Mesendoderm (in vitro differentiated cells): ENCODE data around the gene PTCRA.
"Not testable (repeated sequence)": the region's sequence is repeated elsewhere in the genome, so short reads cannot be mapped to it uniquely, and the experiment has no call there.

Experiments used
- DNase-seq: peaks from one replicate; pipeline ENCODE4 v3.0.0; 2013
- H2AK5ac ChIP-seq: 2 replicates; pipeline ENCODE4 v1.6.1; 2013; ENCODE audit warnings: low read length, inconsistent platforms
- H2BK120ac ChIP-seq: 2 replicates; pipeline ENCODE4 v1.6.1; 2013; ENCODE audit warnings: low read depth, mild to moderate bottlenecking, low read length, moderate library complexity, mixed read lengths
- H2BK15ac ChIP-seq: replicated peaks from 2 replicates; pipeline ENCODE4 v1.6.1; 2013; ENCODE audit warnings: low read depth, mild to moderate bottlenecking, moderate library complexity
- H2BK5ac ChIP-seq: 2 replicates; pipeline ENCODE4 v1.6.1; 2013; ENCODE audit warnings: low read length, inconsistent platforms
- H3K18ac ChIP-seq: 2 replicates; pipeline ENCODE4 v1.6.1; 2013; ENCODE audit warnings: mild to moderate bottlenecking, low read length, mixed read lengths
- H3K23ac ChIP-seq: one replicate; pipeline ENCODE4 v1.6.1; 2013; ENCODE audit warnings: low read length
- H3K27ac ChIP-seq: 2 replicates; pipeline ENCODE4 v1.5.1; 2013; ENCODE audit warnings: low read depth, mild to moderate bottlenecking, inconsistent platforms, low read length, moderate library complexity
- H3K27me3 ChIP-seq: 2 replicates; pipeline ENCODE4 v1.6.1; 2013; ENCODE audit warnings: low read length, control low read depth, mild to moderate bottlenecking, inconsistent platforms; ENCODE audit not compliant: insufficient read depth, poor library complexity
- H3K36me3 ChIP-seq: 2 replicates; pipeline ENCODE4 v1.6.1; 2013; ENCODE audit warnings: low read length, inconsistent platforms; ENCODE audit not compliant: control insufficient read depth, insufficient read depth
- H3K4ac ChIP-seq: one replicate; pipeline ENCODE4 v1.6.1; 2013; ENCODE audit warnings: low read depth, mild to moderate bottlenecking, low read length, moderate library complexity
- H3K4me1 ChIP-seq: 2 replicates; pipeline ENCODE4 v1.6.1; 2013; ENCODE audit warnings: low read depth, low read length, inconsistent platforms; ENCODE audit not compliant: control insufficient read depth
- H3K4me2 ChIP-seq: 2 replicates; pipeline ENCODE4 v1.6.1; 2013; ENCODE audit warnings: low read length
- H3K4me3 ChIP-seq: 2 replicates; pipeline ENCODE4 v1.5.1; 2013; ENCODE audit warnings: mild to moderate bottlenecking, low read length
- H3K56ac ChIP-seq: one replicate; pipeline ENCODE4 v1.6.1; 2013; ENCODE audit warnings: low read length
- H3K79me1 ChIP-seq: 2 replicates; pipeline ENCODE4 v1.6.1; 2013; ENCODE audit warnings: low read length, inconsistent platforms
- H3K79me2 ChIP-seq: 2 replicates; pipeline ENCODE4 v1.6.1; 2013; ENCODE audit warnings: mild to moderate bottlenecking, low read length; ENCODE audit not compliant: control insufficient read depth, insufficient read depth
- H3K9ac ChIP-seq: 2 replicates; pipeline ENCODE4 v1.6.1; 2013; ENCODE audit warnings: low read length, inconsistent platforms
- H4K5ac ChIP-seq: one replicate; pipeline ENCODE4 v1.6.1; 2013; ENCODE audit warnings: low read length
- H4K8ac ChIP-seq: one replicate; pipeline ENCODE4 v1.6.1; 2013; ENCODE audit warnings: low read depth, mild to moderate bottlenecking, control low read depth, low read length, moderate library complexity
- WGBS: extraction: QIAGEN DNeasy Blood & Tissue Kit; methylation state at CpG from one replicate; pipeline ENCODE4 v1.1.7; 2013; ENCODE audit warnings: low lambda C conversion rate, missing lambda C conversion rate; ENCODE audit not compliant: insufficient coverage; ENCODE audit errors: extremely low coverage; 5-methylcytosine and 5-hydroxymethylcytosine counted together

The PTCRA gene

DNA sequence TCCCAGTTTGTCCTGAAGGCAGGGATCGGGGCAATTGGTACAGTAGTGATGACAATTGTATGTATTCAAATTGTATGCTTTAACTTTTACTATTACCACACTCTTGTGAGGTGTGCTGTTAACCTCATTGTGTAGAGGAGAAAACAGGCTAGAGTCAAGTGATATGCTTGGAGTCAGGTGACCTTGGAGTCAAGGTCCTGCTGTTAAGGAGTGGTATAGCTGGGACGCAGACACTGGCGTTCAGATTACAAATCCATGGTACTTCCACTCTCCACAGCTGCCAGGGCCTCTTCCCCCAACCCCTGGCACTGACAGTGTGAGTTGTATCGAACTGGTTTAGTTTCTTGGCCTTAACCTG lies 23.9 kb downstream of the PTCRA start:
- Histone ChIP-seq H3K4me2 (no peak overlapping the region), H2BK120ac (no peak overlapping the region), H3K27me3 (no peaks in the 10 kb centered on the region), H4K5ac (no peak overlapping the region), H3K79me1 (peaks cover 1% of the 10 kb centered on the region), H3K18ac (no peak overlapping the region), H3K23ac (no peak overlapping the region), H3K56ac (no peak overlapping the region), H4K8ac (no peak overlapping the region), H3K4me1 (no peaks in the 10 kb centered on the region), H3K4me3 (no peak overlapping the region), H3K36me3 (peaks cover 4% of the 10 kb centered on the region), H3K79me2 (no peaks in the 10 kb centered on the region), H2BK5ac (no peak overlapping the region), H3K27ac (no peak overlapping the region), H2AK5ac (no peak overlapping the region), H3K4ac (no peak overlapping the region), H3K9ac (no peak overlapping the region), H2BK15ac (no peak overlapping the region)
- WGBS = no CpG with 5 or more reads among the region's 4 CpGs
- no peak for DNase-seq

DNA sequence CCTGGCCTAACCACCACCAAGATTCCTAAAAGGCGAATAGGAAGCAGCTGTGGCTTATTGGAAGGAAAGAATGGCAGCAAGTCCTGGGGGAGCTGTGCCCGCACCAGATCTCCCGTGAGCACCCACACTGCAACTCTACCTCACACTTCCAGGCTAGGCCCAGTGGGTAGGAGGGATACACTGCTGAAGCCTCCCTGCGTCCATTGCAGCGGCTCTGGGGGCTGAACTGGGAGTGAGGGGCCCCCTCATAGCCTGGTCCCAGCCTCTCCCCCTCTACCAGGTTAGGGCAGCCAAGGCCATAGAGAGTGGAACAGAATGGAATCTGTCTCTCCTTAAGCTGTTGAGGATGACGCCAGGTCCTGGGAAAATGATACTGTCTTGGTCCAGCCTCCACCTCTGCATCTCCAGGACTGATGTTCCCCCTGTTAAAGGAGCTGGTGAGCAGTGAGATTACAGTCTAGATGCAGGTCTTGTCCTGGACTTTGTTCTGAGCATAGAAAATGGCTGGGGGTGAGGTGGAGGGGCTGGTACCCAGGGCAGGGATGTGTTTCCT lies 24.7 kb downstream of the PTCRA start:
- no CpG with 5 or more reads among the region's 6 CpGs for WGBS
- no peaks in the 10 kb centered on the region for H3K4me1 ChIP-seq
- no peak overlapping the region for H3K27ac ChIP-seq
- no peak overlapping the region for H3K18ac ChIP-seq
- peaks cover 4% of the 10 kb centered on the region for H3K36me3 ChIP-seq
- H4K5ac ChIP-seq = no peak overlapping the region
- H3K79me2 ChIP-seq = no peaks in the 10 kb centered on the region
- H2BK15ac ChIP-seq = no peak overlapping the region
- no peak overlapping the region for H3K56ac ChIP-seq
- no peak overlapping the region for H3K4me2 ChIP-seq
- no peak overlapping the region for H3K4me3 ChIP-seq
- no peaks in the 10 kb centered on the region for H3K27me3 ChIP-seq
- no peak overlapping the region for H3K9ac ChIP-seq
- no peak overlapping the region for H2BK120ac ChIP-seq
- no peak for DNase-seq
- H2BK5ac ChIP-seq = no peak overlapping the region
- no peak overlapping the region for H2AK5ac ChIP-seq
- no peak overlapping the region for H4K8ac ChIP-seq
- H3K23ac ChIP-seq = no peak overlapping the region
- H3K4ac ChIP-seq = no peak overlapping the region
- H3K79me1 ChIP-seq = peaks cover 1% of the 10 kb centered on the region

DNA sequence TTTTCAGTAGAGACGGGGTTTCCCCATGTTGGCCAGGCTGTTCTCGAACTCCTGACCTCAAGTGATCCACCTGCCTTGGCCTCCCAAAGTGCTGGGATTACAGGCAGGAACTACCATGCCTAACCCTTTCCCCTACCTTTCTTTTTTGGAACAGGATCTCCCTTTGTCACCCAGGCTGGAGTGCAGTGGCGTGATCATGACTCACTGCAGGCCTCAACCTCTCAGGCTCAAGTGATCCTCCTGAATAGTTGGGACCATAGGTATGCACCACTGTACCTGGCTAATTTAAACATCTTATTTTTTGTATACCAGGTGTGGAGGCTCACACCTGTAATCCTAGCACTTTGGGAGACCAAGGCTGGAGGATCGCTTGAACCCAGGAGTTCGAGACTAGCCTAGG lies 25.5 kb downstream of the PTCRA start:
- not testable (repeated sequence) for H3K4me2 ChIP-seq, H3K56ac ChIP-seq, H3K79me1 ChIP-seq, H3K4me3 ChIP-seq, H3K27me3 ChIP-seq, H3K18ac ChIP-seq, H4K5ac ChIP-seq, H3K23ac ChIP-seq, H3K4me1 ChIP-seq, H3K79me2 ChIP-seq, H2BK5ac ChIP-seq, DNase-seq, H3K27ac ChIP-seq, H3K36me3 ChIP-seq, H3K9ac ChIP-seq, H2BK15ac ChIP-seq, H3K4ac ChIP-seq, H2AK5ac ChIP-seq, H2BK120ac ChIP-seq, H4K8ac ChIP-seq
- WGBS = no CpG with 5 or more reads among the region's 5 CpGs

DNA sequence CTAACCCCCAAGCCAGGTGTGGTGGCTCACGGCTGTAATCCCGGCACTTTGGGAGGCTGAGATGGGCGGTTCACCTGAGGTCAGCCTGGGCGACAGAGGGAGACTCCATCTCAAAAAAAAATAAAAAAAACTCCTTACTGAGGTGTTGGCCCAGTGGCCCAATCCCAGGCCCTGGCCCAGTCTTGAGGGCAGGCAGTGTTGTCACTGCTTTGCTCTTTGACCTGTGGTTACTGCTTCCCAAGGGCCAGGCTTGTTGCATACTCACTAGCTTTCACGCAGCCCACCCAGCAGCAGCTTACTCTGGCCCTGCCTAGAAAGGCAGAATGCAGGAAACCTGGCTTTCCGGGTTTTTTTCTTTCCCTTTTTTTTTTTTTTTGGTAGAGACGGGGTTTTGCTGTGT lies 26.6 kb downstream of the PTCRA start:
- H4K8ac ChIP-seq = no peak overlapping the region
- no peak overlapping the region for H3K23ac ChIP-seq
- H2BK120ac ChIP-seq = no peak overlapping the region
- no peak overlapping the region for H3K4me2 ChIP-seq
- no peak overlapping the region for H3K9ac ChIP-seq
- H3K4me3 ChIP-seq = no peak overlapping the region
- H3K36me3 ChIP-seq = peaks cover 1% of the 10 kb centered on the region
- H3K18ac ChIP-seq = no peak overlapping the region
- no peaks in the 10 kb centered on the region for H3K4me1 ChIP-seq
- no CpG with 5 or more reads among the region's 7 CpGs for WGBS
- no peak overlapping the region for H2AK5ac ChIP-seq
- H3K79me1 ChIP-seq = no peaks in the 10 kb centered on the region
- no peaks in the 10 kb centered on the region for H3K79me2 ChIP-seq
- H2BK5ac ChIP-seq = no peak overlapping the region
- H3K56ac ChIP-seq = no peak overlapping the region
- no peaks in the 10 kb centered on the region for H3K27me3 ChIP-seq
- H3K4ac ChIP-seq = no peak overlapping the region
- no peak overlapping the region for H2BK15ac ChIP-seq
- DNase-seq = no peak
- no peak overlapping the region for H3K27ac ChIP-seq
- H4K5ac ChIP-seq = no peak overlapping the region

DNA sequence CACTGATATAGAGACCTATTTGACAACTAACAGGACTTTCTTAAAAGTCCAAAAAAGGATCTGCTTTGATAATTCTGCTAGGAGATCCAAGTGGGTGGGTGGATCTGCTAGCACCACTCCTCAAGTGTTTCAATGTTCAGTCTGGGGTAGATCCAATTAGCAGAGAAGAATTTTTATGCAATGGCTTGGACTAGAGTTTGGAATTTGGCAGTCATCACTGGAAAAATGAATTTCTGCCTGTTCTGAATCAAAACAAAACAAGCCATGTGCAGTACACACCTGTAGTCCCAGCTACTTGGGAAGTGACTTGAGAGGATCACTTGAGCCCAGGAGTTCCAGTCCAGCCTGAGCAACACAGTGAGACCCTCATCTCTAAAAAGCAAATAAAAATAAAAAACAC lies 32.1 kb downstream of the PTCRA start:
- Histone ChIP-seq H3K56ac (no peak overlapping the region), H4K8ac (no peak overlapping the region), H3K18ac (no peak overlapping the region), H3K4me3 (no peak overlapping the region), H3K79me2 (no peaks in the 10 kb centered on the region), H3K4me2 (no peak overlapping the region), H2BK5ac (no peak overlapping the region), H3K27me3 (no peaks in the 10 kb centered on the region), H3K79me1 (no peaks in the 10 kb centered on the region), H2AK5ac (no peak overlapping the region), H2BK15ac (no peak overlapping the region), H3K27ac (no peak overlapping the region), H4K5ac (no peak overlapping the region), H3K36me3 (no peaks in the 10 kb centered on the region), H2BK120ac (no peak overlapping the region), H3K9ac (no peak overlapping the region), H3K23ac (no peak overlapping the region), H3K4ac (no peak overlapping the region), H3K4me1 (no peaks in the 10 kb centered on the region)
- no peak for DNase-seq

DNA sequence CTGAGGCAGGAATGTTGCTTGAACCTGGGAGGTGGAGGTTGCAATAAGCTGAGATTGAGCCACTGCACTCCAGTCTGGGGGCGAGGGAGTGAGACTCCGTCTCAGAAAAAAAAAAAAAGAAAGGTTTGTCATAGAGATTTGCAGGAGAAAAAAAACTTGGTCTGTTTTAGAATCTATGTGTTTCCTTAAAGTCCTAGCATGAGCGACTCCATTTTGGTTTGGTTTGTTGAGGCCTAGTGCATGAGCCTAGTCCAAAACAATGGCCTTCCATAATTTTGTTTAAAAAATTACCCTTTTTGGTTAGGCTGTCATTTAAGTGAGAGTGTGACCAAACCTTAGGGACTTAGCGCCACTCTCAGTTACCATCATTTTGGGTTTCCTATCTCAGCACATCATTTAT lies 36.5 kb downstream of the PTCRA start:
- Histone ChIP-seq H3K56ac (no peak overlapping the region), H3K27me3 (no peaks in the 10 kb centered on the region), H3K4me3 (no peak overlapping the region), H3K23ac (no peak overlapping the region), H4K8ac (no peak overlapping the region), H3K4me1 (no peaks in the 10 kb centered on the region), H3K79me2 (no peaks in the 10 kb centered on the region), H2BK120ac (no peak overlapping the region), H3K18ac (no peak overlapping the region), H3K36me3 (no peaks in the 10 kb centered on the region), H2BK15ac (no peak overlapping the region), H2AK5ac (no peak overlapping the region), H3K79me1 (no peaks in the 10 kb centered on the region), H3K27ac (no peak overlapping the region), H4K5ac (no peak overlapping the region), H3K4me2 (no peak overlapping the region), H3K9ac (no peak overlapping the region), H2BK5ac (no peak overlapping the region), H3K4ac (no peak overlapping the region)
- DNase-seq = no peak
- no CpG with 5 or more reads among the region's 4 CpGs for WGBS
